A549 treated with ZK216348 at 1 μM for 4 hours (cell line): ENCODE results near the gene VBP1. TPM values are rescaled to one million over a fixed set of nuclear protein-coding genes. Genes with fewer than 3 reads are reported as not detected.

Experiments used
- total RNA-seq: library from RNA; stranded (reverse); fragments of 200-300 nt; extraction: Qiagen RNA extraction; gene quantifications from 5 replicates; pipeline ENCODE4 v1.2.3, GENCODE V29; 2022; ENCODE audit warnings: low read depth

VBP1 gene, protein sequence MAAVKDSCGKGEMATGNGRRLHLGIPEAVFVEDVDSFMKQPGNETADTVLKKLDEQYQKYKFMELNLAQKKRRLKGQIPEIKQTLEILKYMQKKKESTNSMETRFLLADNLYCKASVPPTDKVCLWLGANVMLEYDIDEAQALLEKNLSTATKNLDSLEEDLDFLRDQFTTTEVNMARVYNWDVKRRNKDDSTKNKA
- total RNA-seq = 33.5 to 80.7 TPM (median 49.8 TPM) in 5 replicates

DNA sequence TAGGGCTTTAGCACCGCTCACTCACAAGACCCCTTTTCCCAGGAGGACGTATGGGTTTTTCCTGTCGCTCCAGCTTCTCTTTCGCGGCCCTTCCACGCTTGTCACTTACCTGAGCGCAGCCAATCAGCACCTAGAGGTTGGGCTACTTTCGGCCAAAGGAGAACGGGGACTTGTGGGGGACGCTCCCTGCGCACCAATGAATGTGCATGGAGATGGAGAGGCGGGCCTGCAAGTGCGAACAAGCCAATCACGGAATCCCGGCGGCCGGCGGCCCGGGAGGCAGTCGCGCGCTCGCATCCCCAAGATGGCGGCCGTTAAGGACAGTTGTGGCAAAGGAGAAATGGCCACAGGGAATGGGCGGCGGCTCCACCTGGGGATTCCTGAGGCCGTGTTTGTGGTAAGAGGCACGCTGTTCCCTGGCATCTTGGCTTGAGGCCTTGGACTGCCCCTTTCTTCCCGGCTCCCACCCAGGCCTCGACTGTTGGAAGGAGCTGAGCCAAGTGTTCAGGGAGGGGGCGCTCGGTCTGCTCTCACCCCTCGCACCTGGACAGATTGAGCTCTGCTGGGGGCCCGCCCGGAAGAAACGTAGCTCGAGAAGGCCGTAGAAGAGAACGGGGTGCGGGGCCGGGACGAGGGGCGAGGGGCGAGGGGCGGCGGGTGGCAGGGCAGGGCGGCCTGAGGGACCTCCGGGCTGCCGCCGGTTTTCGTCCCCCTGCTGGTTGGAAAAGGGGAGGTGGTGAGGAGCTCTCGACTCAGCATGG lies at the start of gene VBP1:
VBP1 (plus strand) TSS at position 282 of the 761 bp plus-strand sequence; CDS start at position 305, 23 bp downstream.

DNA sequence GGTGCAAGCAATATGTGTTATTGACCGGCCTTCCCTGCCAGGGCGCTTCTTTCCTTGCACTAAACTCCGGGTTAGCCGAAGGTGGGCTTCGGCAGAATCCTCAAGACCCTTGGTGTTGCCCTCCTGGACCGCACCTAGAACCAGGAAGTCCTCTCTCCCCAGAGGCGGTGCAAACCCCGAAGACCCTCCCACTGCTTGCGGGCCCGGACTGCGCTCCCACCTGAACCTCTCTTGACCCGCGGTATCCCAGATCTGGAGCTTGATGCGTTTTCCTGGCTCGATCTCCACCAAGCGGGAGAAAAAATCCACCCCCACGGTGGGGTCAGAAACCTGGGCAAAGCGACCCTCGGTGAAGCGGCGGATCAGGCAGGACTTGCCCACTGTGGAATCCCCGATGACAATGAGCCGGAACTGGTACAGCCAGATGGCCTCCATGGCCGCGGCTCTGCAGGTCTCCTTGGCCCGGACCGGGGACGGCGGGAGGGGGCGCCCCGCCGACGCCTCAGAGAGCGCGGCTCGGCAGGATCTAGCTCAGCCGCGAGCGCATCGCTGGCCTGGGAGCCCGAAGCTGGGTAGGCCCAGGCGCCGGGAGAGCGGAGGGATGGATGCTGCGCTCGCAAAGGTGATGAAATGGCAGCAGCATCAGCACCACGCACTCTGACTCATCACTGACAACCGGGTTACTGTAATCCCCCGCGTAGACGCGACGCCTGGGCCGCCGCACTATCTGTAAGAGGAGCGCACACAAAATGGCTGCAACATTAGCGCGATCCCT lies 47.8 kb downstream of the VBP1 start, which contains the start of gene RAB39B:
RAB39B (minus strand) TSS at position 638 of the 775 bp plus-strand sequence; CDS start at position 435, 203 bp downstream.

Other genes with a start within 250 kb of the VBP1 start
- gene F8, start 193.7 kb upstream of the VBP1 start, total RNA-seq = 3.7 to 4.5 TPM (median 4.3 TPM) in 5 replicates
- gene FUNDC2, start 189.6 kb upstream of the VBP1 start, total RNA-seq = 100 to 133 TPM (median 116 TPM) in 5 replicates
- 15.4 to 17.0 TPM (median 16.0 TPM) in 5 replicates for gene CMC4, start 145.3 kb upstream of the VBP1 start, total RNA-seq
- 11.2 to 25.1 TPM (median 20.2 TPM) in 5 replicates for gene MTCP1, start 145.3 kb upstream of the VBP1 start, total RNA-seq
- 22.7 to 31.6 TPM (median 25.2 TPM) in 5 replicates for gene BRCC3, start 145.0 kb upstream of the VBP1 start, total RNA-seq
- gene RAB39B, start 48.0 kb downstream of the VBP1 start, total RNA-seq = 0.63 to 0.78 TPM (median 0.69 TPM) in 5 replicates
- 0.11 to 0.20 TPM (median 0.12 TPM) in 3 of 5 replicates, not detected in the others for gene CLIC2, start 118.2 kb downstream of the VBP1 start, total RNA-seq
- gene F8A2, start 165.6 kb downstream of the VBP1 start, total RNA-seq = not detected in 5 replicates
- gene F8A3, start 242.2 kb downstream of the VBP1 start, total RNA-seq = 0.38 to 2.1 TPM (median 1.0 TPM) in 5 replicates